Spleen (tissue), 11 donors: ENCODE data around the gene RASSF4. TPM values are rescaled to one million over a fixed set of nuclear protein-coding genes. Genes with fewer than 3 reads are reported as not detected.

Source experiments
- DNase-seq: peaks from one replicate; pipeline ENCODE4 v3.0.0-alpha.2; 2020
- H3K27ac ChIP-seq, 8 donors: fragments of 200-600 bp; sonication (generic) in 7 of 8; 1 replicate in 4 of 8; 2 replicates in 4 of 8; pipeline versions ENCODE4 v1.5.0 to v1.8.0; 2016 to 2021; ENCODE audit warnings: inconsistent platforms in 4 of 8, mild to moderate bottlenecking in 4 of 8, moderate library complexity in 1 of 8
- H3K27me3 ChIP-seq, 7 donors: fragments of 200-600 bp; sonication (generic) in 6 of 7; replicated peaks in 1 of 7; 1 replicate in 4 of 7; 2 replicates in 3 of 7; pipeline versions ENCODE4 v1.5.0 to v1.8.0; 2016 to 2021; ENCODE audit warnings: inconsistent platforms in 3 of 7, mild to moderate bottlenecking in 1 of 7
- H3K36me3 ChIP-seq, 6 donors: fragments of 200-600 bp; sonication (generic) in 5 of 6; 1 replicate in 4 of 6; 2 replicates in 2 of 6; pipeline versions ENCODE4 v1.5.0 to v1.8.0; 2016 to 2021; ENCODE audit warnings: inconsistent platforms in 2 of 6
- H3K4me1 ChIP-seq, 6 donors: fragments of 200-600 bp; sonication (generic) in 5 of 6; 1 replicate in 3 of 6; 2 replicates in 3 of 6; pipeline versions ENCODE4 v1.5.0 to v1.8.0; 2016 to 2021; ENCODE audit warnings: inconsistent platforms in 3 of 6
- H3K4me3 ChIP-seq, 8 donors: fragments of 200-600 bp; sonication (generic) in 7 of 8; 1 replicate in 4 of 8; 2 replicates in 4 of 8; pipeline versions ENCODE4 v1.5.0 to v1.8.0; 2016 to 2021; ENCODE audit warnings: inconsistent platforms in 4 of 8, mild to moderate bottlenecking in 4 of 8, moderate library complexity in 2 of 8
- H3K9me3 ChIP-seq, 8 donors: fragments of 200-600 bp; sonication (generic) in 7 of 8; 1 replicate in 4 of 8; 2 replicates in 4 of 8; pipeline versions ENCODE4 v1.5.0 to v1.8.0; 2016 to 2021; ENCODE audit warnings: inconsistent platforms in 4 of 8
- CTCF ChIP-seq, 11 experiments: fragments of 200-600 bp in 7 of 11; fragments of 450-650 bp in 4 of 11; sonication (generic) in 4 of 11; IDR thresholded peaks in 8 of 11; conservative IDR thresholded peaks in 3 of 11; 1 replicate in 7 of 11; 2 replicates in 4 of 11; pipeline versions ENCODE4 v1.4.0 to v1.8.0; 2016 to 2021; ENCODE audit warnings: antibody characterized with exemption in 11 of 11, inconsistent platforms in 4 of 11, mild to moderate bottlenecking in 1 of 11
- POLR2A ChIP-seq, 3 donors: fragments of 450-650 bp; IDR thresholded peaks; one replicate each; pipeline ENCODE4 v1.5.1; 2017; ENCODE audit warnings: antibody characterized with exemption in 3 of 3, mild to moderate bottlenecking in 1 of 3
- POLR2AphosphoS5 ChIP-seq, 3 donors: sonication (generic); formaldehyde crosslinking; IDR thresholded peaks; one replicate each; pipeline ENCODE4 v1.5.1; 2017; ENCODE audit warnings: antibody characterized with exemption in 3 of 3
- WGBS, 5 donors: extraction: QIAGEN DNeasy Blood & Tissue Kit in 3 of 5; methylation state at CpG; one replicate each; pipeline versions ENCODE4 v1.1.5 to v1.1.7; 2013 to 2018; 5-methylcytosine and 5-hydroxymethylcytosine counted together
- intact Hi-C: fragments of 100-400 bp; cut with DNase I; formaldehyde crosslinking; loops from one replicate; pipeline ENCODE4 v1.15.0; 2023; ENCODE audit warnings: low total_unique reads
- polyA plus RNA-seq, 3 donors: library from polyadenylated mRNA; stranded (reverse); fragments of 200-250 nt; gene quantifications; one replicate each; pipeline ENCODE4 v1.2.1, GENCODE V29; 2013
- total RNA-seq, 7 donors: library from RNA; depleted of rRNA in 3 of 7; stranded (reverse); fragments of >200 nt in 3 of 7; fragmentation: NEBNext Ultra II Directional in 4 of 7; extraction: Animal tissue kit (Norgen Biotek cat#: 25700) in 4 of 7; gene quantifications; one replicate each; pipeline versions ENCODE4 v1.1.0 to v1.2.1, GENCODE V29; 2016 to 2021
- donor health status: healthy with polysubstance abuse.
- donor health status: DM: no; HTN: no; CAD: no; lungs with moderate emphysema.
- donor health status: DM: no; HTN: no; CAD: no.
- donor health status: Bipolar disorder and iron deficiency.
- donor health status: healthy.
- donor health status: DM: no; HTN: no; CAD: no.
- donor health status: DM: yes; HTN: yes; CAD: no.

Gene RASSF4
- total and polyA plus RNA-seq, 10 donors, result 36.7 to 96.2 (median 73.5) TPM

- Histone ChIP-seq H3K27ac (peak overlapping the region in 5 of 8 donors; percentile 53 to 70 (median 64)), H3K4me1 (peaks cover 9 to 66% (median 35%) of the 10 kb centered on the region in 6 donors), H3K36me3 (peaks cover 0 to 18% (median 3%) of the 10 kb centered on the region in 6 donors), H3K27me3 (no peaks in the 10 kb centered on the region), H3K9me3 (no peaks in the 10 kb centered on the region), H3K4me3 (no peak overlapping the region)
- whole genome bisulfite sequencing, 5 donors, result 85 to 97% (median 89%) methylated on average over 6 of the region's 6 CpGs
- no peak for TF ChIP-seq POLR2A (IDR thresholded peaks at IDR 0.05)
- TF ChIP-seq CTCF (IDR thresholded peaks at IDR 0.05 in 8 of 11, conservative IDR thresholded peaks at IDR 0.05 in 3 of 11), result no peak
- TF ChIP-seq POLR2AphosphoS5 (IDR thresholded peaks at IDR 0.05), result no peak
- DNase-seq, result no peak
- intact Hi-C loops, result no loop called here
These were observed 37.6 kb downstream of the RASSF4 start for GRCh38 chr10:44997105-44997748.

- WGBS, 5 donors, result 64 to 87% (median 71%) methylated on average over 6 of the region's 6 CpGs
- TF ChIP-seq POLR2A (IDR thresholded peaks at IDR 0.05) (no peak), CTCF (IDR thresholded peaks at IDR 0.05 in 8 of 11, conservative IDR thresholded peaks at IDR 0.05 in 3 of 11) (no peak), POLR2AphosphoS5 (IDR thresholded peaks at IDR 0.05) (no peak)
- Histone ChIP-seq H3K36me3 (peaks cover 0 to 13% (median 2%) of the 10 kb centered on the region in 6 donors), H3K9me3 (peaks cover 0 to 7% (median 4%) of the 10 kb centered on the region in 8 donors), H3K27me3 (no peaks in the 10 kb centered on the region), H3K4me3 (no peak overlapping the region), H3K4me1 (peaks cover 12 to 76% (median 39%) of the 10 kb centered on the region in 6 donors), H3K27ac (peak overlapping the region in 2 of 8 donors; percentile 8 to 24)
- intact Hi-C loops, result no loop called here
- no peak for DNase-seq
These were observed 38.6 kb downstream of the RASSF4 start for GRCh38 chr10:44998146-44998631.

GRCh38 chr10:45000138-45000751 lies 40.6 kb downstream of the RASSF4 start:
- peak overlapping the region; percentile 80 to 96 (median 93) for H3K27ac ChIP-seq
- H3K27me3 ChIP-seq, result no peaks in the 10 kb centered on the region
- H3K4me3 ChIP-seq, result peak overlapping the region; percentile 37 to 86 (median 58)
- peaks cover 0 to 25% (median 18%) of the 10 kb centered on the region in 6 donors for H3K36me3 ChIP-seq
- no peak for TF ChIP-seq POLR2A (IDR thresholded peaks at IDR 0.05)
- no peak for TF ChIP-seq POLR2AphosphoS5 (IDR thresholded peaks at IDR 0.05)
- TF ChIP-seq CTCF (IDR thresholded peaks at IDR 0.05 in 8 of 11, conservative IDR thresholded peaks at IDR 0.05 in 3 of 11), result no peak
- peaks cover 0 to 27% (median 18%) of the 10 kb centered on the region in 8 donors for H3K9me3 ChIP-seq
- intact Hi-C loops, result no loop called here
- H3K4me1 ChIP-seq, result peaks cover 14 to 79% (median 47%) of the 10 kb centered on the region in 6 donors
- 24 to 37% (median 30%) methylated on average over 12 of the region's 12 CpGs for WGBS, 5 donors
- no peak for DNase-seq
